Neural crest cell (in vitro differentiated cells): ENCODE results near the gene LACTB. TPM values are rescaled to one million over a fixed set of nuclear protein-coding genes. Genes with fewer than 3 reads are reported as not detected.

Experiments used
- DNase-seq: peaks from one replicate; pipeline ENCODE4 v3.0.0; 2021; ENCODE audit warnings: low read depth, mixed read lengths, low spot score
- H3K27ac Mint-ChIP-seq: one replicate; pipeline ENCODE4 v1.8.0; 2021; ENCODE audit warnings: mild to moderate bottlenecking, mixed read lengths; ENCODE audit not compliant: unreplicated experiment
- H3K27me3 Mint-ChIP-seq: 2 replicates; pipeline ENCODE4 v1.8.0; 2021; ENCODE audit warnings: low read depth, mild to moderate bottlenecking, mixed read lengths
- H3K36me3 Mint-ChIP-seq: 2 replicates; pipeline ENCODE4 v1.8.0; 2021; ENCODE audit warnings: low read depth, mild to moderate bottlenecking, mixed read lengths
- H3K4me1 Mint-ChIP-seq: 2 replicates; pipeline ENCODE4 v1.8.0; 2021; ENCODE audit warnings: mixed read lengths
- H3K4me3 Mint-ChIP-seq: one replicate; pipeline ENCODE4 v1.8.0; 2021; ENCODE audit warnings: mild to moderate bottlenecking, mixed read lengths
- H3K9me3 Mint-ChIP-seq: 2 replicates; pipeline ENCODE4 v1.8.0; 2021; ENCODE audit warnings: mixed read lengths
- total RNA-seq: library from RNA; stranded (reverse); gene quantifications from 2 replicates; pipeline ENCODE4 v1.2.1, GENCODE V29; 2021
- TF ChIP-seq, protein P1 (sequence below): fragments of 200-600 bp; sonication (generic); conservative IDR thresholded peaks from 2 replicates; pipeline ENCODE4 v1.5.0; 2021; ENCODE audit warnings: antibody characterized with exemption, mild to moderate bottlenecking

LACTB gene
- total RNA-seq, 1 donor from 2014 or later, result 7.0 TPM

- DNase-seq, result no peak
- Mint-ChIP-seq H3K27me3 (no peaks in the 10 kb centered on the region), H3K36me3 (no peaks in the 10 kb centered on the region), H3K27ac (no peak overlapping the region), H3K9me3 (peaks cover 4% of the 10 kb centered on the region), H3K4me3 (no peak overlapping the region), H3K4me1 (peaks cover 3% of the 10 kb centered on the region)
- TF ChIP-seq, protein P1, sequence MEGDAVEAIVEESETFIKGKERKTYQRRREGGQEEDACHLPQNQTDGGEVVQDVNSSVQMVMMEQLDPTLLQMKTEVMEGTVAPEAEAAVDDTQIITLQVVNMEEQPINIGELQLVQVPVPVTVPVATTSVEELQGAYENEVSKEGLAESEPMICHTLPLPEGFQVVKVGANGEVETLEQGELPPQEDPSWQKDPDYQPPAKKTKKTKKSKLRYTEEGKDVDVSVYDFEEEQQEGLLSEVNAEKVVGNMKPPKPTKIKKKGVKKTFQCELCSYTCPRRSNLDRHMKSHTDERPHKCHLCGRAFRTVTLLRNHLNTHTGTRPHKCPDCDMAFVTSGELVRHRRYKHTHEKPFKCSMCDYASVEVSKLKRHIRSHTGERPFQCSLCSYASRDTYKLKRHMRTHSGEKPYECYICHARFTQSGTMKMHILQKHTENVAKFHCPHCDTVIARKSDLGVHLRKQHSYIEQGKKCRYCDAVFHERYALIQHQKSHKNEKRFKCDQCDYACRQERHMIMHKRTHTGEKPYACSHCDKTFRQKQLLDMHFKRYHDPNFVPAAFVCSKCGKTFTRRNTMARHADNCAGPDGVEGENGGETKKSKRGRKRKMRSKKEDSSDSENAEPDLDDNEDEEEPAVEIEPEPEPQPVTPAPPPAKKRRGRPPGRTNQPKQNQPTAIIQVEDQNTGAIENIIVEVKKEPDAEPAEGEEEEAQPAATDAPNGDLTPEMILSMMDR, result no peak
Observed at GRCh38 chr15:63114465-63114864, 7.2 kb upstream of the LACTB start.

GRCh38 chr15:63118854-63119253, 2.8 kb upstream of the LACTB start:
- H3K4me1 Mint-ChIP-seq, result peaks cover 24% of the 10 kb centered on the region
- no peak overlapping the region for H3K27ac Mint-ChIP-seq
- TF ChIP-seq, protein P1, result no peak
- DNase-seq, result no peak
- H3K36me3 Mint-ChIP-seq, result peaks cover 2% of the 10 kb centered on the region
- no peaks in the 10 kb centered on the region for H3K27me3 Mint-ChIP-seq
- H3K4me3 Mint-ChIP-seq, result no peak overlapping the region
- H3K9me3 Mint-ChIP-seq, result peaks cover 5% of the 10 kb centered on the region

DNA sequence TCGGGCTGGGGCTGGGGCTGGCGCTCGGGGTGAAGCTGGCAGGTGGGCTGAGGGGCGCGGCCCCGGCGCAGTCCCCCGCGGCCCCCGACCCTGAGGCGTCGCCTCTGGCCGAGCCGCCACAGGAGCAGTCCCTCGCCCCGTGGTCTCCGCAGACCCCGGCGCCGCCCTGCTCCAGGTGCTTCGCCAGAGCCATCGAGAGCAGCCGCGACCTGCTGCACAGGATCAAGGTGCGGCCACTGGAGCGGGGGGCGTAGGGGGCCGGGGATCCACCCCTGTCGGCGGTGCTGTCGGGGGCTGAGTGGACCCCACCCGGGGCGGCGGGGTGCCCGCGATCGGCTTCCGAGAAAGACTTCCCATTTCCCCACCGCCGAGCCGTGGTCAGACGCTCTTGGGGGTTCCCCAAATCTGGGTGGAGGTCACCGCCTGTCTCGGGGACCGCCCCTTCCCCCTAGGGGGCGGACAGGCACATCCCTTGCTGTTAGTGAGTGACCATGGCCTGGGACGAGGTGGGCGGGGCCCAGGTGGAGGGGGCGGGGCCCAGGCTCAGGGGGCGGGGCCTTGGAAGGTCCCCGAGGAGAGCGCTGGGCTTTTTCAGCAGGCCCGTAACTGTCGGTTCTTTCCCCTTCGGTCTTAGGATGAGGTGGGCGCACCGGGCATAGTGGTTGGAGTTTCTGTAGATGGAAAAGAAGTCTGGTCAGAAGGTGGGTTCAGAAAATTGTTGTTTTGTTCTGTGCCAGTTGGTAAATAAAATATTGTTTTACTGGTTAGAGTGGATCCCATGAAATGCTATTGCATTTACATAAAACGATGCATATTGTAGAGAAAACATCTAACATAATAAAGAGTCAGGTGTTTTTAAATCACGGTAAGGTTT, 578 bp downstream of the LACTB start:
- TF ChIP-seq, protein P1, result peak; percentile 56
- DNase-seq, result peak; percentile 74
- peaks cover 28% of the 10 kb centered on the region for H3K4me1 Mint-ChIP-seq
- H3K27ac Mint-ChIP-seq, result peak overlapping the region; percentile 53
- H3K36me3 Mint-ChIP-seq, result peaks cover 2% of the 10 kb centered on the region
- no peaks in the 10 kb centered on the region for H3K27me3 Mint-ChIP-seq
- H3K4me3 Mint-ChIP-seq, result peak overlapping the region; percentile 92
- peaks cover 5% of the 10 kb centered on the region for H3K9me3 Mint-ChIP-seq

GRCh38 chr15:63124506-63124905, 2.8 kb downstream of the LACTB start:
- TF ChIP-seq, protein P1, result no peak
- no peak overlapping the region for H3K4me3 Mint-ChIP-seq
- H3K9me3 Mint-ChIP-seq, result peaks cover under 1% of the 10 kb centered on the region
- DNase-seq, result no peak
- peaks cover 2% of the 10 kb centered on the region for H3K36me3 Mint-ChIP-seq
- H3K27ac Mint-ChIP-seq, result no peak overlapping the region
- no peaks in the 10 kb centered on the region for H3K27me3 Mint-ChIP-seq
- peaks cover 27% of the 10 kb centered on the region for H3K4me1 Mint-ChIP-seq

DNA sequence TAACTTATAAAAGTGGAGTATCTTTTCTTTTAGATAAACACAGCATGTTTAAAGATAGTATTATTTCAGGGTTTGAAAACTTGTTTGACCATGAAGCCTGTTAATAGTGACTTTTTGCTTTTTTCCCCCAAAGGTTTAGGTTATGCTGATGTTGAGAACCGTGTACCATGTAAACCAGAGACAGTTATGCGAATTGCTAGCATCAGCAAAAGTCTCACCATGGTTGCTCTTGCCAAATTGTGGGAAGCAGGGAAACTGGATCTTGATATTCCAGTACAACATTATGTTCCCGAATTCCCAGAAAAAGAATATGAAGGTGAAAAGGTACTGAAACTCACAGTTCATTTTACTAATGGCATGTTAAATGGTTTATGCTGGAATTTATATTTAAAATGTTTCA, 5.1 kb downstream of the LACTB start:
- no peak for DNase-seq
- no peak overlapping the region for H3K4me3 Mint-ChIP-seq
- TF ChIP-seq, protein P1, result no peak
- H3K27ac Mint-ChIP-seq, result no peak overlapping the region
- H3K4me1 Mint-ChIP-seq, result peaks cover 19% of the 10 kb centered on the region
- H3K27me3 Mint-ChIP-seq, result no peaks in the 10 kb centered on the region
- no peaks in the 10 kb centered on the region for H3K9me3 Mint-ChIP-seq
- no peaks in the 10 kb centered on the region for H3K36me3 Mint-ChIP-seq
